Measurements from ENCODE around the gene PEAR1.

Gene PEAR1

DNA sequence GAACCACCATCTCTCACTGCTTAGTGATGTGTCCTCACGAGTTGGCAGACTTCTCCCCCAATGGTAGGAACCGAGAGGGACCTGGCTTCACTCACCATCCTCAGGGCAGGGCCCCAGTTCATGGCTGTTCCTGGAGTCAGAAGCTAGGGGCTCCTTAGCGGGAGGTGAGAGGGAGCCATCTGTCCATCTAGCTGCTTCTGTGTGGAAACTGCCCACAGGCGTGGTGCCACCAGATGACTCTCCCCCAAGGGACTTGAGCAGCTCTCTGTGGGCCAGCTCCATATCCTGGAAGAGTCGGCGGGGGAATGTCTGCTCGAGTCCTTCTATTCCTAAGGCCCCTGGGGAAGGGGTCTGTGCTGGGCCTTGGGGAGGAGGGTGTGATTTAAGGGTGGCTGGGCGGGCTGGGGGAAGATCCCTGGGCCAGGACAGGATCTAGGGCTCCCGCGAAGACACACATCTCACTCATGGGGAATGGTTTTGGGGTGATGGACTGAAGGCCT, 43.3 kb downstream of the PEAR1 start:
- DNase-seq (ENCODE audit: low read depth, low spot score), result no peak

DNA sequence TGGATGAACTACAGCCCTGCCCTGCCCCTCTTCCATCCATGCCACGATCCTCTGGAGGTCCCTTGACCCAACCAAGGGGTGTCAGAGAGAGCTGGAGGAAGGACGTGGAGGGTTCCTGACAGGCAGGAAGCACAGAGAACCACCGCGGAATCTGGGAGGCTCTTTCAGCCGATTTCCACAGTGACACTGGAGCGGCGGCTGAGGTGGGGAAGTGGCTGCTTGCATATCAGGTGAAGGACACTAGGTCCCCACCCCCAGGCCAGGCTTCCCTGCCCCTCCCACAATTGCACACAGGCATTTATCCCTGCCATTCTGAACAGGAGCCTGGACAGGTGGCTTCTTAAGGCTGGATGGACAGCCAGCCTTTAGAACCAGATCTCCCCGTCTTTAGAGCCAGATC, 44.4 kb downstream of the PEAR1 start:
- DNase-seq (ENCODE audit: low read depth, low spot score), result no peak

DNA sequence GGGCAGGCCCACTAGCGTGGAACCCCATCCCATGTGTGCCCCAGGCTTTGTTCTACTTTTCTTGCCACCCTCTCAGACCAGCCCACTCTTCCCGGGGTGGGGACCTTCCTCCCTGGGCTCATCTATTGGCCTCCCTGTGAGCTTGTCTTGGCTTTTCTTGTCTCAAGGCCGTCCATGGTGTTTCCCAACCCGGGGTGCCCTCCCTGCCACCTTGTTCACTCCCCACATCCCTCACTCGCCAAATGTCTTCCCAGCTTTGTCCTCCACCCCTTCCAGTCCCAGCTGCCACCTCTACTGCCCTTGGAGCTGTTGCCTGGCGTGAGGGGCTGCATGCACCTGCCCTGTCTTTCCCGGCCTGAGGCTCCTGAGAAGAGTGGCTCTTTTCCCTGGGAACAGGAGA, 45.3 kb downstream of the PEAR1 start:
- no peak for DNase-seq (ENCODE audit: low read depth, low spot score)

DNA sequence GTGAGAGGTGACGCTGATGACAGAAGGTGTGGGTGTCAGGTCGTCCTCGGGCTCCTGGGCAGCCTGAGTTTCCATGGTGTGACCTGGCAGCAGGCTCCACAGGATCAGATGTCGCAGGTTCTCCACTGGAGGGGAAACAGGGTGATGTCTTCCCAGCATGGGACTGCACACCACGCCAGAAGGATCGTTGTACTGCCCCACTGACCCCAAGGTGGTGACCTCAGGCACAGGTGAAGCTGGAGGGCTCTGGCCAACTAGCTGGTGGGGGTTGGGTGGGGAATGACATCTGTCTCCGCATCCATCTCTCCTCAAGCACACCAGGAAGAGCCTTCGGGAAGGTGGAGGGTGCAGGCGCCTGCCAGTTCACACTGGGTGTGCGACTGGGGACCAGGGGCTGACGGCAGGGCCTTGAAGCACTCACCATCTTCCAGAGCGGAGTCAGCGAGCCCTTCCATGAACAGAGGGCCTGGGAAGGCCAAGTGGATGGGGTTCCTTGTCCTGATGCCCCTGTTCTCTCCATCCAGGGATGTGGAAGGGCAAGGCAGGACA, 46.3 kb downstream of the PEAR1 start:
- DNase-seq (ENCODE audit: low read depth, low spot score), result no peak

DNA sequence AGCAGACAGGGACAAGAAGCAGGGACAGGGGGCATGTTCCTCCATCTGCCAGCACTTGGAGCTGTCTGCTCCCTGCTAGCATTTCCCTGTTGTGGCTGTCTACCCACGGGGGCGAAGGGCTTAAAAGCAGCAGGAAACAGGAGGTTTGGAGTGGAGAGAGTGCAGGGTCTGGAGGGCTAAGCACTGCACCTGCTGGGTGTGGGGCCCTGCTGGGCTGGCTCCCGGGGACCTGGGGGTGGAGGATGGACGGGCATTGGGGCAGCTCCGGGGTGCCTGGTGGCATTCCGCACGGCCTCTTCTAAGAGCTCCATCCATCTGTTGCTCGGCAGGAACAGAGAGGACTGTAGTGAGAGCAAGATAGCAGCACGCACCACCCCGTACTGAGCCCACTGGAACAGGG, 48.2 kb downstream of the PEAR1 start:
- DNase-seq (ENCODE audit: low read depth, low spot score), result no peak

DNA sequence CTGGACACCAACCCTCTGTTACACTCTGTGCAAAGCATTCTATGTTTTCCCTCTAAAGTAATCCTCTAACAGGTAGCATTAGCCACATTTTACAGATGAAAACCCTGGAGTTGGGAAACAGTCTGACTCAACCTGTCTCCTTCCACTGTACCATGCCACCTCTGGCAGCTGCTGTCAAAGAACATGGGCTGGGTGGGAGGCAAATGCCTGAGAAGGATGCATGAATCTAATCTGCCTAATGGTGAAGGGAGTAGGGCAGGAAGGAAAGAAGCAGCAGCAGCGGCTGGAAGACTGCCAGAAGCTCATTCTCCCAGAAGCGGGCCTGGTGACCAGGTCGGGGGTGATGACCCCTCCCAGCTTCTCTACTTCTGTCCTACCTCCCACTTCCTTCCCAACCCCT, 48.7 kb downstream of the PEAR1 start:
- DNase-seq (ENCODE audit: low read depth, low spot score), result no peak

DNA sequence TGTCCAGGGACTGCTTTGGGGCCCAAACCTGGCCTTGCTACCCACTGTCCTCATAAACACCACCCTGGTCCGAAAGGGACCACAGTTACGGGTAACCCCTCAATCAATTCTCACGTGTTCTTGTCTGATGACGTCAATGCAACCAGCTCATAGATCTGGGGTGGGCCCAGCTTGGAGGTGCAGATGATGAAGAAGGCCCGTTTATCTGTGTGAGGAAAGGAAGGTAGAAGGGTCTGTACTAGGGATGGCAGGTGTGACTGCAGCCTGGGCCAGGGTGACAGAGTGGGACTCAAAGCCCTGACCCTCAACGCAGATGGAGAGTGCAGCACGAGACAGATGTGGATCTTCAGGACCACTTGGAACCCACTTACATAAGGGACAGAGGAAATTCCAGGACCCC, 49.1 kb downstream of the PEAR1 start:
- no peak for DNase-seq (ENCODE audit: low read depth, low spot score)

DNA sequence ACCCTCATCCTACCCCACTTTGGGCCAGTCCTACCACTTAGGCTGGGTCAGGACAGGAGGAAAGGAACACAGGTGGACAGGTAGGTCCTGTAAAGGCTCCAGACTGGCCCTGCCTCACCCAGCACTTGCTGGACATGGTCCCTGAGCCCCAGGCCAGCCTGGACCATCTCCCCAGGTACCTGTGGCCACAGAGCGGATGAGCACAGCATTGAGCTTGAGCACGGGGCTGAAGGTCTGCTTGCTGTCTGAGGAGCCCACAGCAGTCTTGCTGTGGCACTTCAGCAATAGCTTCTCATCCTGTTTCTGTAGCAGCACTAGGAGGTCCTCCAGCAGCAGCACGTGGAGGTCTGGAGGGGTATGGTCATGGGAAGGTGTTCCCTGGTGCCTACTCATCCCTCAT, 50.2 kb downstream of the PEAR1 start:
- DNase-seq (ENCODE audit: low read depth, low spot score), result no peak

DNA sequence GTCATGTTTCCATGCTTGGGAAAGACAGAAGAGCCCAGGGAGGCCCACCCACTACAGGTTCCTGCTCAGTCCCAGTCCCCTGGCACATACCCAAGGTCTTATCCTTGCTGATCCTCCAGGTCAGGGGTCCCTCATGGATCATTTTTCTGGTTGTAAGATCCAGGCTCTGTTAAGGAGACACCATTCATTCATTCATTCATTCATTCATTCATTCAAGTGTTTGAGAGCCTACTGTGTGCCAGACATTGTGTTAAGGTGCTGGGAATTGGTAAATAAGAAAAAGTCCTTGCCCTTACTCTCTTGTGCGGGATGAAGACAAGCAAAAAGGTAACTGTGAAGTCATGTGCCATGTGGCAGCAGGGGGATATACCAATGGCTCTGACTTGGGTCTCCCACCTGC, 50.8 kb downstream of the PEAR1 start:
- no peak for DNase-seq (ENCODE audit: low read depth, low spot score)

DNA sequence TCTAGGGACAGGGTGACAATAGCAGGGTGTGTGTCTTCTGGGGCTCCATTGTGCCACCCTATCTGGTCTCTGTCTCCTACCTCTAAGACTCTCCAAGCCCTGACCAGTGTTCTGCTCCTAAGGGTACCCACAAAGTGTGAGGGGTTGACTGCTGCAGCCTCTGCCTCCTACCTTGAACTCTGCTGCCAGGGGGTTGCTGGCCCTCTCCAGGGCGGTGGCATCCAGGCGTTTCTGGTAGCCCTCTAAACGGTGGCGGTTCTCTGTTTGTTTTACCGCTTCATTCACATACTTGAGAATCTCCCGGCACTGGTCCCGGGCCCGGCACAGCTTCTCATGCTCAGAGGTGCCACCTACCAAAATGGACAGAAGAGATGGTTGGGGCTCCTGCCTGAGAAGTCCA, 51.3 kb downstream of the PEAR1 start:
- no peak for DNase-seq (ENCODE audit: low read depth, low spot score)

DNA sequence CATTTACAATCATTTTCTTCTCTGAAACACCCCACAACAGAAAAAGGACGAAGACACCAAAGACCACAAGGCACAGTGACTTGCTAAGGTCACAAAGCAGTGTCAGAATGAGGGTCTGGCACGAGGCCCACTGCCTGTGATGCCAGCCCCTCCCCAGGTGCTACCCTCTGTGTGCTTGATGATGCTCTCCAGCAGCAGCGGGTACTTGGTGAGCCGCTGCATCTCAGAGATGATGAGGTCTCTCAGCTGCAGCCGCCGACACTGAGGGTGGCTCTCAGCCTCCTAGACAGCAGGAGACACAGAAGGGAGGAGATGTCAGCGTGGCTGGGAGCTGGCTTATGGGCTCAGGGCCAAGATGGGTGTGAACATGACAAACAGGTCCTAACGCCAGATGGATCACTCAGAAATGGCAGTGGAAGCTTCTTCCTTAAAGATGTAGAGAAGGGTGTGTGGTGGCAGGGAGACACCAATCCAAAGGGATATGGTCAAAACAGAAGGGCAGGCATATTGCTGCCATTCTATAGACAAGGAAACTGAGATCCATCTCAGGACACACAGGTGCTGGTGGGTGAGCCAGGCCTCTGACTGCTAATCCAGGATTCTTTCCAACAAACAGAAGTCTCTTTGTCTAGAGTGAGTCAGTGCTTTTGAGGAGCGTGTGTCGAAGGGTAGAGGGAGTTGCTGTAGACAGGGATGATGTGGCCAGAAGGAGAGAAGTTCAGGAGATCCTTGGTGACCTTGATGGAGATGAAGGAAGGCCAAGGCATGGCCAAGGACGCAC, 52.6 kb downstream of the PEAR1 start:
- no peak for DNase-seq (ENCODE audit: low read depth, low spot score)

DNA sequence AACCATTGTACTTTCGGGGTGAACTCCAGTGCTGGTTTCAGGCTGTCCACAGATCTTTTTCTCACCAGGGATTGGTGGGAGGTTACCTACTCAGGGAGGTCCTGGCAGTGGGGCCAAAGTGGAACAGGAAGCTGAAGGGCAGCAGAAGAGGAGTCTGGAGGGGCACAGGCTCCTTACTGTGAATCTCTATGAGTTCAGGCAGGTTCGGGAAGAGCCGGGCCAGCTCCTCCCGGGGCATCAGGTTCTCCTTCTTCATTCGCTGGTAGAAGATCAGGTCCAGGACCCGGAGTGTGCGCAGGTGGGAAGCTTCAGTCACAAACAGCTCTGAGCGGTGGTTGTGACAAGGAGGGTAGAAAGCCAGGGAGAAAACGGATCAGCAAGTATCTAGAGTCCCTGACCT, 53.6 kb downstream of the PEAR1 start:
- DNase-seq (ENCODE audit: low read depth, low spot score), result no peak

DNA sequence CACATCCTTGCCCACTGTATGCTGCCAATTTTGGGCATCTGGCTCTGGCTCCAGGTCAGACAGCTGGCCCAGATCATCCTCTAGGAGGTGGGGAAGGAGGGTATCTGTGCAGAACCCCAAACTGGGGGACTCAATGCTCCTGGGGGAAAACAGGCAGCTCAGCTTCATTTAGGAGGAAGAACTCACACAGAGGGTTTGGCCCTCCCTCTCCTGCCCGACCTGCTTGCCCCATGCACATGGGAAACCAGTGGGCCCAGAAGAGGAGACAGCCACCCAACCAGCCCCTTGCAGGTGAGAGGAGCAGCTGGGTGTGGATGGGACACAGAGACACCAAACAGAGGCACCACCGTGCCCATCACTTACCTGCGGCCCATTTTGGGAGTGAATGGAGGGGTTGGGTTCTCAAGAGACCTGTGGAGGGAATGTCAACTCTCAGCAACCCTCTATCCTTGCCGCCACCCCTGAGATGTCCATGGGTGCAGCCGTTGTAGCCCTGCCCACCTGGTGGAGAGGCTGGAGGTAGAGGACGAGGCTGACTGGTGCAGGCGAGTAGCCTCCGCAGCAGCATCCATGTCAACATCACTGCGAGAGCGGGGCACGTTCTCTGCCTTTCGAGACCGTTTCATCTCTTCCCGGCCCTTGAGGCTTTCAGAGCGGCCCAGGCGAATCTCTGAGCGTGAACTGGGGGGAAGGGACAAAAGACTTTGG, 54.5 kb downstream of the PEAR1 start:
- no peak for DNase-seq (ENCODE audit: low read depth, low spot score)

DNA sequence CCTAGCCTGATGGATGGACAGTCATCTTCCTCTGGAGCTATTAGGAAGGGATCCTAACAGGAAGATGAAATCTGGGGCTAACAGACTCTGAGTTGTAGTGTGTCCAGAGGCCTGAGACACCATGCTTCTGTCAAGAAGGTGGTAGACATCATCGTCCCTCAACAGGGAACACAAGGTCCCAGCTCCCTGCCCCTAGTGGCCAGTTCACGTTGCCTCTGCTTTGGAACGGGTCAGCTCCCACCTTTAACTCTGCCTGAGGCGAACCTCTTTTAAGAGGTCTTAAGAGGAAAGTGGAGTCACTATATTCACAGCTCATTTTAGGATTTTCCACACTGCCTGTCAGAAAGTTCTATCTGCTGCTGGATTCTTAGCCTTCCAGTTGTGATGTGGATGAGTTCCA, 55.2 kb downstream of the PEAR1 start:
- no peak for DNase-seq (ENCODE audit: low read depth, low spot score)

DNA sequence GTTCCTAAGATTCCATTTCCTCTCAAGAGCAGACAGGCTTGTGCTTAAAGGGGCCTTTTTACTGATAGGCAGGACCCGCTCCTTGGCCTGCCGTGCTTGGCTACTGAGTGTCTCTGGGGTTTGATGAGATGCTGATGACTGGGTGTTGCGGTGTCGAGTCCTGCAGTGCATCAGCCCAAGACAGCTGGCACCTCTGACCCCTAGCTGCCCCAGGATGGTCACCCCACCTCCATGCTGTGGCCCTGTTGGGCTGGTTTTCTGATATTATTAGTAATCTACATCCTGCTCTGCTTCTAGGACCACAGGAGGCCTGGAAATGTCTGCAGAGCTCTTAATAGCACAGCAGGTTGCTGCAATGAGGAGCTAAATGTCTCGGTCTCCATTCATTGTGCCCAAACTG, 55.6 kb downstream of the PEAR1 start:
- DNase-seq (ENCODE audit: low read depth, low spot score), result no peak

DNA sequence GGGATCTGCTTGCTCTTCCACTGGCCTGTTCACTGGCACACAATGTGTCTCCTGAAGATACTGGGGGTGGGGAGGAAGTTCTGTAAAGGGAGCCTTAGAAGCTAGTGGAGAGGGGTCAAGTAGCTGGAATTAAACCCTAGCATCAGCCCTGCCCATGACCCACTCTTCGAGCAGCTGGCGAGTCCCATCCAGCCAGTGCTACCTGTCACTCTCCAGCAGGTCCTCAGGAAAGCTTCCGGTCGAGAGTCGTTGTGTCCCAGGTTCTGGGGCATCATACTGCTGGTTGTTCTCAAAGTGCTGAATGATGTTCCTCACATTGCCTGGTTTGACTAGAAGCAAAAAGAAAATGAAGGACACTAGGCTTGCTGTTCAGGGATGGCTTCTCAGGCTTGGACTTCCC, 57.9 kb downstream of the PEAR1 start:
- no peak for DNase-seq (ENCODE audit: low read depth, low spot score)

DNA sequence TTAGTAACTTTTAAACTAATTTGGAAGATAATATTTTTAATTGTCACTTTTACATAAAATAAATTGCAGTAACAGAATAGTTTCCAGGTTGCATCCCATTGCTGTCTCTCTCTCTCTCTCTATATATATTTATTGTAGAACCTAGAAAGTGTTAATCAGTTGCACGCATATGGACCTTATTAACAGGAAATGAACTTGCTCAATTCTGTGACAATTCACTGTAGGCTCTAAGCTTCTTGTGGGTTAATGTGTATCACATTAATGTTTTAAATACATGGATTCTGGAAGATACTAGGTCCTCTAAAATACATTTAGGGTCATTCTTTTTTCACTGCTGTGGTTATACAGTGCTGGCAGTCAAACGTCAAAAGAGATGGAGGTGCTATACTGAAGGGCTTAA, 60.1 kb downstream of the PEAR1 start:
- DNase-seq (ENCODE audit: low read depth, low spot score), result no peak

DNA sequence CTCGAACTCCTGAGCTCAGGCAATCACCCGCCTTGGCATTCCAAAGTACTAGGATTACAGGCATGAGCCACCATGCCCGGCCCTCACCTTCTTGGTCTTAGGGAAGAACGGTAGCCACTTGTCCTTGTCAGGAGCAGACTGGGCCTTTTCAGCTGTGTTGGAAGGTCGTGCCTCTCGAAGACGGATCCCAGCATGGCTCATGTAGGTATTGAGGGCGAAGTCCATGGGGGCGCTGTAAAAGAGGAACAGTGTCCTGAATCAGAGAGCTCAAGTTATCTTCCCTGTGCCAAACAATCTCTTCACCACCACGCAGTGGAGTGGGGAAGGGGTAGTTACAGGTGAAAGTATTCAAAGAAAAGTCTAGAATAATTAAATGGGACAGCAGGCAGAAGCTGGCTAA, 62.8 kb downstream of the PEAR1 start:
- DNase-seq (ENCODE audit: low read depth, low spot score), result no peak

DNA sequence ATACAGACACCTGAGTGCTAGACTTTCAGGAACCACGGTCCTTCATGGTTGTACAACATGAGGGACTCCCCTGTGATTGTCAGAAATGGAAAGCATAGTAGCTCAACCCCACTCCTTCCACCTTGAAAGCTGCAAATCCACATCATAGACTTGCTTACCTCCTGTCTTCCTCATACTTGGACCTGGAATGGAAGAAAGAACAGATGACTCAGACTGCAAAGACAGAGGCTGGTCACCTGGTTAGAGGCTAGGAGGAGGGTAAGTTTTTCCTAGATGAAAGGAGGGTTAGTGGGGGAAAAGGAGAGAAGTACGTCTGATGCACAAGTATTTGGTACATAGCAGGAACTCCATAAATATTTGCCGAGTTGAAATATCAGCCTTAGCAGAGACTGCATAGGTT, 64.1 kb downstream of the PEAR1 start:
- no peak for DNase-seq (ENCODE audit: low read depth, low spot score)

DNA sequence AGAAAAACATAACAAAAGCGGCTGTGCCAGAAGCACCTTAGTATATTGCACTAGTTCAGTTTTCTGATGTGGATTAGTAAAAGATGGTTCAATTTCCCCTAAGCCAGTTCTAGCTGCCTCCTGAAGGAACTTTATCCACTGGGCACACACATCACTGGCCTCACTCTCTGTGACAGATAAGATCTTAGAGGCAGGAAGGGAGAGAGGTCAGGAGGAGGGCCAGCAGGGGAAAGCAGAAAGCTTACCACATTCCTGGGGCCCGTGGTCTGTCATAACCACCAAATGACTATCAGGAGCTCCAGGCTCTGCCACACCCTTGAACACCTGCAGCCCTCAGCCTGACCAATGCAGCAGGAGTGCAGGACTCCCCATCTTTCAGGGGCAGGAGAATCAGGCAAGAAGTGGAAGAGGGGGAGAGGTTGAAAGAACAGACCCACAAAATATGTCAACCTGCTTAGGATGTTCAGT, 64.8 kb downstream of the PEAR1 start:
- DNase-seq (ENCODE audit: low read depth, low spot score), result no peak

DNA sequence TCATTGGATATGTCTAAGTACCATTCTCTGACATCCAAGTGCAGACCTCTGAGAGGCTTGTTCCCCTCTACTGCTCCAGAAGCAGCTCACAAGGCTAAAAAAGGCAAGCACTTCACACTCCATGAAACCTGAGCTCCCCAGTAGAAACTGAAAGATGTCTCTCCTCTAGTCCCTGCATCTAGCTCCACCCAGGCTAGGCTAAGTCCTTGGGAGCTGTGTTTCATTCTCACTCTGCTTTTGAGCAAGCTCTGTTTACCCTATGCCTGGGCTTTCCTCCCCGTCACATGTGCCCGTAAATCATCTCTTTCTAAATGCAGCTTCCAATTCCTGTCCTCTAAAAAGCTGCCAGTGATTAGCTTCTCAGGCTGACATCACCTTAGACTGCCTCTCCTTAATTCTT, 65.9 kb downstream of the PEAR1 start:
- no peak for DNase-seq (ENCODE audit: low read depth, low spot score)

DNA sequence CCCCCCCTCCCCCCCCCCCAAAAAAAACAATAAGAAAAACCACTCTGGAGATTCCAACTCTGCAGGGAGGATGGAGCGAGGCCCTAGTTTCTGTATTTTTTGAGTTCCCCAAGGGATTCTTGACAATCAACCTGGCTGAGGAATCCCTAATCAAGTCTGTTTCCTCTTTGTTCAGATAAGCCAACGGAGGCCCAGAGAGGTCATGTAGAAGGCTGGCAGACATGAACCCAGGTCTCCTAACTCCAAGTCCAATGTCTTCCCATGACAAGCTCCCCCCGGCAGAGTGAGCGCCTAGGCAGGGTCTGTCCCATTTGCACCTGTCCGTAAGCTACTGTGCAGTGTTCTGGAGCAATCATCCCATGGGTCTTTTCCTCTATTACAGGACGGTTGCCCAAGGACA, 66.4 kb downstream of the PEAR1 start:
- no peak for DNase-seq (ENCODE audit: low read depth, low spot score)

DNA sequence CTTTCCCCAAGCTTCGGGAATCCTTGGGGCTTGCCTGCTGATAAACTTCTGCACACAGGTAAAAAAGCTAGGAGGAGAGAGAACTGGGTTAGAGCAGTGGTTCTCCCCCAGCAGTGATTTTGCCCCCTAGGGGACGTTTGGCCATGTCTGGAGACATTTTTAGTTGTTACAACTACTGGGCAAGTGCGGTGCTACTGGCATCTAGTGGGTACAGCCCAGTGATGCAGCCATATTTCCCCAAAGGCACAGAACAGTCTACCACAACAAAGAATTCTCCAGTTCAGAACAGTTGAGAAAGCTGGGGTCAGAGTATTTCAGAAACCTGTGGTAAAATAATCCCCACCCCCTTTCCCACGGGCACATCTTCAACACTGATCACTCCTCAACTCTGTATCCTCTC, 68.2 kb downstream of the PEAR1 start:
- no peak for DNase-seq (ENCODE audit: low read depth, low spot score)
